ENCODE results near the gene SBF1.
"Not testable (repeated sequence)": the region's sequence is repeated elsewhere in the genome, so short reads cannot be mapped to it uniquely, and the experiment has no call there.

The SBF1 gene

GRCh38 chr22:50425179-50425916 is 49.5 kb downstream of the SBF1 start:
- DNase-seq (ENCODE audit: low spot score) = no peak

- DNase-seq (ENCODE audit: low spot score) = no peak
These were observed 50.9 kb downstream of the SBF1 start for GRCh38 chr22:50423956-50424355.

- DNase-seq (ENCODE audit: low spot score) = no peak
These were observed 51.6 kb downstream of the SBF1 start for GRCh38 chr22:50422961-50423815.

GRCh38 chr22:50422046-50422445 is 52.8 kb downstream of the SBF1 start:
- DNase-seq (ENCODE audit: low spot score) = no peak

DNA sequence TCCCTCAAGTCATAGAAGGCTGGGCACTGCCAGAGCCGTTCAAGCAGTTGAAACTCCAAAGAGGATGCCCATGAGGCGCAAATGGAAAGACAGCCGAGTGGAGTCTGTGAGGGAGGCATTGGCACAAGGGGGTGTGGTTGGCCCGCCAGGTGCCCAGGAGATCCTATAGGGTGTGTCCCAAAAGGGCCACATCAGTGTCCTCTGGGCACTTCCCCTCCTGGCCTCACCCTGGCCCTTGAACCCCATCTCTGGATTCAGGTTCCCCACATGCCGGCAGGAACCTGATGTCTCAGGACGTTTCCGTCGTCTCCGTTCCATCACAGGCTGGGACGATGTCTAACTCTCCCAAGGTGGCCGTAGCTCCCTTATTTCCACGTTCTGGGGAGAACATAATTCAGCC is 54.3 kb downstream of the SBF1 start:
- no peak for DNase-seq (ENCODE audit: low spot score)

DNA sequence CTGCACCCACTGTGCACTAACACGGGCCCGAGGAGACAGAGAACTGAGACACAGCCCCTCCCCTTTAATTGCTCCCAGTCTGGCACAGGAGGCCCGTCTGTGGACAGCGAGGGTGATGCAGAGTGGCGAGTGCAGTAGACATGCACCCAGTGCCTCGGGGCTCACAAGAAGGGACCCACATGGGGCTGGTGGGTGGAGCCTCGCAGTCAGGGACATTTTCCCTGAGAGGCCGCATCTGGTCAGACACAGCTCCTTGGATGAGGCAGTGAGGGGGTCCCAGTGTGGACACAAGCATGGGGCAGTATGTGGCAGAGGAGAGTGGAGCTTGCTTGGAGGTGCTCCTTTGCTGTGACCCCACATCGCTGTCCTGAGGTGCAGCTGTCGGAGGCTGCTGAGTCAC is 54.8 kb downstream of the SBF1 start:
- no peak for DNase-seq (ENCODE audit: low spot score)

GRCh38 chr22:50419116-50419515 is 55.7 kb downstream of the SBF1 start:
- DNase-seq (ENCODE audit: low spot score) = no peak

DNA sequence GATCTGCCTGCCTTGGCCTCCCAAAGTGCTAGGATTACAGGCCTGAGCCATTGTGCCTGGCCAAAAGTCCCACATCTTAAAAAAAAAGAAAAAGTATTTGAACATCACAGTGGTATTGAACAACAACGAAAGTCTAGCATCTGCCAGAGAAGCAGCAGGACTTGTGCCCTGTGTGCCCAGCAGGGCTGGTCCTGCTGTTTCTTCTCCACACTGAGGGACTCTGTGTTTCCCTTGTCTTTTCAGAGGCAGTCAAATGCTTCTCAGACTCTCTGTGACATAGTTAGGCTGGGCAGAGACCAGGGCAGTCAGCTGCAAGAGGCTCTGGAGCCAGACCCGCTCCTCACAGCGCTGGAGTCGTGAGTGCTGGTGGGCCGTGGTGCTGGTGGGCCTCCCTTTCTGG is 56.2 kb downstream of the SBF1 start:
- no peak for DNase-seq (ENCODE audit: low spot score)

GRCh38 chr22:50417411-50418210 is 57.2 kb downstream of the SBF1 start:
- no peak for DNase-seq (ENCODE audit: low spot score)

DNA sequence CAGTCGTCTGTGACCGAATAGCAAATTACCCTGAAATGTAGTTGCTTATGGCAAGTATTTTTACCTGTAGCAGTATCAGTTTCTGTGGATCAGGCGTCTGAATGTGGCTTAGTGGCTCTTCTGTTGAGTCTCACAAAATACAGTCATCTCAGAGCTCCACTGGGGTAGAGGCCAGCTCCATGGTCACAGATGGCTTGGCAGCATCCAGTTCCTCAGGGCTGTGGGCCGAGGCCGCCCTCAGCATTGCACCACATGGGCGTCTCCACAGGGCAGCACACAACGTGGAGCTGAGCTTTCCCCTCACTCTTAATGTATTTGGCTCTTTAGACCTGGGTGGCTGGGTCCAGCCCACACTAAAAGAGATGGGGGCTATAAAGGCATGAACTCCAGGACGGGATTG is 57.8 kb downstream of the SBF1 start:
- no peak for DNase-seq (ENCODE audit: low spot score)

DNA sequence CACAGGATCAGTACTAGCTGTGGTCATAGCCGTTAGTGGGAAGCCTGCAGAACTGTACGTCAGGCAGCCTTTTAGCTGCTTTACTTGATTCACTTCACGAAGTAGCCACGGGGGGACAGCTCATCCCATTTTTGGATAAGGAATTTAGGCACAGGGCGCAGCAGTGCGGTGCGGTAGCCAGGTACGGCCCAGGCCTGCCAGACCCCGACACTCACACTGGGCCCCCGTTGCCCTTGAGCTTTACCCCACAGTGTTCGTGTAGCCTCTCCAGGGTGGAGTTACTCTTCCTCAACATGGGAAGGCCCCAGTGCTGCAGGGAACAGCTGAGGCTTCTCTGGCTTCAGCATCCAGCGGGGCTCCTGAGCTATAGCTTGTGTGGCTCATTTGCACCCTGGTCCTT is 59.4 kb downstream of the SBF1 start:
- no peak for DNase-seq (ENCODE audit: low spot score)

GRCh38 chr22:50414476-50415248 is 60.2 kb downstream of the SBF1 start:
- no peak for DNase-seq (ENCODE audit: low spot score)

GRCh38 chr22:50408954-50409353 is 65.9 kb downstream of the SBF1 start:
- not testable (repeated sequence) for DNase-seq (ENCODE audit: low spot score)

DNA sequence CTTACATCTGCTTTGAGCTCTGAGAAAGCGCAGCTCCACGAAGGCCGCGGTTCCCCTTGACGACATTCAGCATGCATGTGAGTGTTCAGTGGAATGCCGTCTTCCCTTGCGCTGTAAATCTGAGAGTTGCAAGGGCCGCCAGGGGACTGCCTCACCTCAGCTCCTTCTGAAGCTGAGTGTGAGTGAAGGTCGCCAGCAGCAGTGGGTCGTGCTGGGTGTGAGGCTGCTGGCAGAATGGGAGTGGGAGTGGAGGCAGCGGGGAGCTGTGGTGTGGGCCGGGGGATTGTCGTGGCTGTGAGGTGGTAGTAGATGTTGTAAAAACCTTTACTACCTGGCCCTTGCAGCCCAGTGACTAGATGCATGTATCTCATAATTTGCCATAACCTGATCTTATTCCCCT is 66.5 kb downstream of the SBF1 start:
- no peak for DNase-seq (ENCODE audit: low spot score)

DNA sequence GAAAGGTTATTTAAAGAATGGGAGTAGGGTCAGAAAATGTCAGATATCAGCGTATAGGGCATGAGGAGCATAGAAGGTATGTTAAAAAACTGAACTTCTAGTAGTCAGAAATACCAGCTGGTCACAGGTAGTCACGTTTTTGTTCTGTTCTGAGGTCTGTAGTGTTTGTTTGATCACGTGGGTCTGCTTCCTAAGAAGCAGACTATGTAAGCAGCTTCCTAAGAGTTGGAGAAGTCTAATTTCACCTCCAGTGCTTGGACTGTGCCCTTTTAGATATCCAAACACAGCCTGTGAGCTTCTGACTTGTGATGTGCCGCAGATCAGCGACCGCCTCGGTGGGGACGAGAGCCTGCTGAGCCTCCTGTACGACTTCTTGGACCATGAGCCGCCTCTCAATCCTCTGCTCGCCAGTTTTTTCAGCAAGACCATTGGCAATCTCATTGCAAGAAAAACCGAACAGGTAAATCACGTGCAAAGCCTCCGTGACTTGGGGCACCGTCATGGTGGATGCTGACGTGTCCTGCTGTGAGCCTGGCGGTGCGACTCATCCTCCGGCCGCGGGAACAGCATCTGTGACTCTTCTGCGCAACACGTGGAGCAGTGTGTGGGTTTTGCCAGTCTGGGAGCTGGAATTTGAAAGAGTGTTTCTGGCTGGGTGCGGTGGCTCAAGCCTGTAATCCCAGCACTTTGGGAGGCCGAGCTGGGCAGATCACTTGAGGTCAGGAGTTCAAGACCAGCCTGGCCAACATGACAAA is 68.2 kb downstream of the SBF1 start:
- no peak for DNase-seq (ENCODE audit: low spot score)

- no peak for DNase-seq (ENCODE audit: low spot score)
These were observed 71.1 kb downstream of the SBF1 start for GRCh38 chr22:50403701-50404101.

DNA sequence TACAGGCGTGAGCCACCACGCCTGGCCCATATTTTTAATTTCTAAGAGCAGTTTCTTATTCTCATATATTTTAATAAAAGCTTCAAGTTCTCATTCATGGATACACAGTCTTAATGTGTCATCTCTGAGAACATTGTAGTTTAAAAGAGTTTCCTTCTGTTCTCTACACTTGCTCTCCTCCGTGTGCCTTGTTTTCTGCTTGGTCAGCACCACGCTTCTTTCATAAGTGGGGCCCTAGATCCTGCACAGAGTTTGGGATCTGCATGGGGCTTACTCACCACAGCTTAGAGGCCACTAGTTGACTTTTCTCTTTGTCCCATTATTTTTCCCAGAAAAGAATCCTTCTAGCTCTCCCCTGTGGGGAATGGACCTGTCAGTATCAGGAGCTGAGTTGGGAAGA is 72.9 kb downstream of the SBF1 start:
- DNase-seq (ENCODE audit: low spot score) = no peak

- DNase-seq (ENCODE audit: low spot score) = no peak
These were observed 73.9 kb downstream of the SBF1 start for GRCh38 chr22:50400931-50401330.

DNA sequence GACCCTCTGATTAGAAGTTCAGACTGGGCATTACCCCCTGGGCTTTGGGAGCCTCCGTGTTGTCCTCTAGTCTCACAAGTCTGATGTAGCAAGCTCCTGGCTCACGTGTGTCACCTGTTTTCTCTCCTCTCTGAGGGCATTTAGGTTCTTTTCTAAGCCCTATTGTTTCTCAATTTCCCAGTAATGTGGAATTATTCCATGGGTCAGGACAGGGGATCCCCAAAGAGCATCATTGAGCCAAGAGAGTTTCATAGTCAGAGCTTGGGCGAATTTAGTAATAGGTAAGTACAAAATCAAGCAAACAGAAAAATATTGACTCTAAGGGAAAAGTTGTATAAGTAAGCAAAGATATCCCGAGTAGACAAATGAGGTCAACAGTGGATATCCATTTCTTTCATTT is 74.4 kb downstream of the SBF1 start:
- no peak for DNase-seq (ENCODE audit: low spot score)

DNA sequence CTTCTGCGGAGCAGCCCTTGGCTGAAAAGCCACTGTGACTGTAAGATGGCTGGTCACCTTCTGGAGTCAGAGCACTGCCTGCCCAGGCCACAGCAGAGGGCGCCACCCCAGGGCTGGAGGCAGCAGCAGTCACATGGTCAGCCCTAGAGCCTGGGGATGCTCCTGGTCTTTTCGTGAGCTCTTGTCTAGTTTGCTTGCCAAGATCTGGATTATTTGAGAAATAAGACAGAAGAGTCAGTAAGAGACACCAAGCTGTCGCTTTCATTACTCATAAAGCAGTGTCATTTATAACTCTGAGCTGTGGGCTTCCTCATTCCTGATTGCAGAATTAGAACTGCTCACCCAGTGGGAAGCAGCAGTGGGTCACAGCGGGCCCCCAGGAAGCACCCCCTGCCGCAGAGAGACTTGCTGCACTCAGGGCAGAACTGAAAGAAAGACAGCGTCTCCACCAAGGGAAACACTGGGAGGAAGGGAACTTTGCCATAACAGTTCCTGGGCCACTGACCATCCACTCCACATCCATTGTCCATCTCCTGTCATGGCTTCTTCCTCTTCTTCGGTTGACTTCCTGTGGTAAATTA is 75.0 kb downstream of the SBF1 start:
- DNase-seq (ENCODE audit: low spot score) = peak; percentile 59
